PFSK-1 (cell line): Measurements from ENCODE around the gene ANGEL2.

Source experiments
- FOXP2 ChIP-seq: optimal IDR thresholded peaks from 2 replicates; pipeline ENCODE3; 2011; ENCODE audit warnings: borderline replicate concordance, control low read depth, inconsistent platforms; ENCODE audit not compliant: insufficient read depth; ENCODE audit errors: extremely low read length, extremely low read depth
- POLR2AphosphoS5 ChIP-seq: IDR thresholded peaks from 2 replicates; pipeline ENCODE4 v1.6.1; 2012; ENCODE audit warnings: low read depth, mild to moderate bottlenecking, control low read depth, low read length, moderate library complexity
- REST ChIP-seq, 2 experiments: IDR thresholded peaks; 2 replicates each; pipeline versions ENCODE4 v1.6.1 to v1.8.0; 2011 to 2012; ENCODE audit warnings: low read depth in 2 of 2, low read length in 2 of 2, control low read depth in 1 of 2, inconsistent platforms in 1 of 2, mild to moderate bottlenecking in 1 of 2, moderate library complexity in 1 of 2; ENCODE audit not compliant: insufficient read depth in 1 of 2
- SIN3A ChIP-seq: IDR thresholded peaks from 2 replicates; pipeline ENCODE4 v1.6.1; 2012; ENCODE audit warnings: mild to moderate bottlenecking, low read length, moderate library complexity, borderline replicate concordance; ENCODE audit not compliant: insufficient read depth
- TAF1 ChIP-seq: IDR thresholded peaks from 2 replicates; pipeline ENCODE4 v1.6.1; 2012; ENCODE audit warnings: low read length, control low read depth, borderline replicate concordance; ENCODE audit not compliant: insufficient read depth

Gene ANGEL2

DNA sequence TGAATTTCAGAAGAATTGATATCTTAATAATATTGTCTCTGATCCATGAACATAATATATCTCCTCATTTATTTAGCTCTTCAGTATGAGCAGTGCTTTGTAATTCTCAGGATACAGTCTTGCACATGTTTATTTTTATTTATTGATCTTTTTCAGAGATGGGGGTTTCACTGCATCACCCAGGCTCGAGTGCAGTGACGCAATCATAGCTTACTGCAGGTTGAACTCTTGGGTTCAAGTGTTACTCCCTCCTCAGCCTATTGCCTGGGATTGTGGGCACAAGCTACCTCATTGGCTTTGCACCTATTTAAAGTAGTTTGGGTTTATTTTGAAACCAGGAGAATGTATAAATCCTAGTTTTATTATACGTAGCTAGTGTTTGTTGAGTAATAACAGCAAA, 40.1 kb upstream of the ANGEL2 start:
- no peak for TF ChIP-seq TAF1
- no peak for TF ChIP-seq FOXP2
- no peak for TF ChIP-seq POLR2AphosphoS5
- no peak for TF ChIP-seq REST (IDR thresholded peaks at IDR 0.05; ENCODE audit: insufficient read depth in 1 of 2, low read depth in 2 of 2, low read length in 2 of 2)
- no peak for TF ChIP-seq SIN3A

DNA sequence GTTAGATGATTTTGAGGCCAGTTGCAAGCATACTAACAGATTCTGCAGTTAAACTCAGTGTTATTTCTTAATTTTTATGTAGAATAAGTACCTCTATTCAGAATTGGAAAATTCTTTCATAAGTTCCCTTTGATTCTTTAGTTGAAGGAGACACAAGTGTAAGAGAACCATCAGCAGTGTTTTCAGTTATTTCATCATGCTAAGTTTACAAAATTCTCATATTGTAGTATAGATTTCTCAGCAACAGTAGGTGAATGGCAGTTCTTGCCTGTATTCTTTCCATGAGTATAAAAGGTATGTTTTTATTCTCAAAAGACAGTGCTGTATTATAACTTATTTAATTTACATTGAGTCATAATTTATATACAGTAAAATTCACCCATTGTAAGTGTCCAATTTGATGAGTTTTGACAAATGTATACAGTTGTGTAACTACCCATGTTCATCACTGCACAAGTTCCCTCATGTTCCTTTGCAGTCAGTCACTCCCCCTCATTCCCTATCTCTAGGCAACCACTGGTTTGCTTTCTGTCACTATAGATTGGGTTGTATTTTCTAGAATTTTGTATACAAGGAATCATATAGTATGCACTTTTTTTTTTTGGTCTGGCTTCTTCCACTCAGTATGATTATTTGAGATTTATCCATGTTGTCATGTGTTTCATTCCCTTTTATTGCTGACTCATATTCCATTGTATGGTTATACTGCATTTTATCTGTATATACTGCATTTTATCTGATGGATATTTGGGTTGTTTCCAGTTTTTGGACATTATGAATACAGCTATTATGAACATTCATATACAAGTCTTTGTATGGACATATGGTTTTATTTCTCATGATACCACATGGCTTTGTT, 39.3 kb upstream of the ANGEL2 start:
- TF ChIP-seq SIN3A = no peak
- TF ChIP-seq FOXP2 = no peak
- TF ChIP-seq REST (IDR thresholded peaks at IDR 0.05; ENCODE audit: insufficient read depth in 1 of 2, low read depth in 2 of 2, low read length in 2 of 2) = no peak
- no peak for TF ChIP-seq TAF1
- no peak for TF ChIP-seq POLR2AphosphoS5

GRCh38 chr1:213054142-213054541, 38.5 kb upstream of the ANGEL2 start:
- TF ChIP-seq SIN3A (no peak), TAF1 (no peak), REST (IDR thresholded peaks at IDR 0.05; ENCODE audit: insufficient read depth in 1 of 2, low read depth in 2 of 2, low read length in 2 of 2) (no peak), FOXP2 (no peak), POLR2AphosphoS5 (no peak)

- no peak for TF ChIP-seq POLR2AphosphoS5
- TF ChIP-seq FOXP2 = no peak
- TF ChIP-seq SIN3A = no peak
- no peak for TF ChIP-seq REST (IDR thresholded peaks at IDR 0.05; ENCODE audit: insufficient read depth in 1 of 2, low read depth in 2 of 2, low read length in 2 of 2)
- no peak for TF ChIP-seq TAF1
These were observed 37.8 kb upstream of the ANGEL2 start for GRCh38 chr1:213053455-213053854.

DNA sequence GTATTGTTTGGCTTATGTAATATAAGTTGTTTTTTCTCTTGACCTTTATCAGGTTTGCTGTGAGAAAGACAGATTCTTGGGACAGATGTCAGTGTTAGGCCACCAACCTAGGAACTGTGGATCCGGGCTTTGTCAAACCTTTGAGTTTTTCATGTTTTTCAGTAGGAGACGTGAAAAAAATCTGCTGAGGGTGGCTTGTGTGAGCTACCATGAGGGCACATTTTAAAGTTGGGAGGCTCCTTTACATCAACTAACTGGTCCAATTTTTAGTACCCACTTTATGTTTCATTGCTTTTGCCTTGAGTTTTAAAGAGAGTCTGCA, 36.2 kb upstream of the ANGEL2 start:
- TF ChIP-seq FOXP2 (no peak), POLR2AphosphoS5 (no peak), REST (IDR thresholded peaks at IDR 0.05; ENCODE audit: insufficient read depth in 1 of 2, low read depth in 2 of 2, low read length in 2 of 2) (no peak), TAF1 (no peak), SIN3A (no peak)
